Endothelial cell of umbilical vein (primary cell): ENCODE results near the gene RAD52. TPM values are rescaled to one million over a fixed set of nuclear protein-coding genes. Genes with fewer than 3 reads are reported as not detected.

Source experiments
- BruUV-seq: library from RNA; stranded (reverse); fragments of 400-500 nt; replicated peaks from 2 replicates; lab custom pipeline; 2021; lab: Mats Ljungman, UMichigan
- CTCF ChIA-PET: fragments of 300-600, 350-600 bp; sonication (Branson Sonifier 250); formaldehyde crosslinking; loops from one replicate; lab custom pipeline; 2021; ENCODE audit warnings: antibody characterized with exemption, inconsistent platforms; lab: Charles Lee
- POLR2A ChIA-PET: fragments of 300-600, 350-600 bp; sonication (Branson Sonifier 250); formaldehyde crosslinking; loops from one replicate; lab custom pipeline; 2021; ENCODE audit warnings: antibody characterized with exemption, inconsistent platforms; lab: Charles Lee
- DNase-seq: peaks from one replicate; pipeline ENCODE4 v3.0.0-alpha.2; 2011; ENCODE audit warnings: low read depth, low spot score
- FAIRE-seq: peaks from 2 replicates; lab custom pipeline; 2011; peaks lifted over from hg19 to GRCh38; lab: Jason Lieb, UNC
- H2AFZ ChIP-seq: 2 replicates; pipeline ENCODE4 v1.6.0; 2012; ENCODE audit warnings: low read depth, low read length, control low read depth, inconsistent platforms
- H3K27ac ChIP-seq: 2 replicates; pipeline ENCODE4 v1.5.1; 2011; ENCODE audit warnings: low read depth, mild to moderate bottlenecking, control low read depth, low read length, moderate library complexity; ENCODE audit not compliant: insufficient read depth
- H3K27me3 ChIP-seq, 2 experiments: 2 replicates each; pipeline versions ENCODE4 v1.6.0 to v1.6.1; 2011; ENCODE audit warnings: low read length in 2 of 2, mixed read lengths in 1 of 2; ENCODE audit not compliant: control insufficient read depth in 2 of 2, insufficient read depth in 2 of 2
- H3K36me3 ChIP-seq, 2 experiments: 2 replicates in 1 of 2; 3 replicates in 1 of 2; pipeline ENCODE4 v1.5.1; 2011; ENCODE audit warnings: low read length in 2 of 2, mild to moderate bottlenecking in 1 of 2, moderate library complexity in 1 of 2; ENCODE audit not compliant: control insufficient read depth in 2 of 2, insufficient read depth in 2 of 2; ENCODE audit errors: extremely low read depth in 1 of 2
- H3K4me1 ChIP-seq: 3 replicates; pipeline ENCODE4 v1.5.1; 2011; ENCODE audit warnings: mild to moderate bottlenecking, low read length; ENCODE audit not compliant: control insufficient read depth, insufficient read depth; ENCODE audit errors: extremely low read depth
- H3K4me2 ChIP-seq: 2 replicates; pipeline ENCODE4 v1.6.1; 2011; ENCODE audit warnings: low read length, control low read depth, mixed read lengths; ENCODE audit not compliant: insufficient read depth
- H3K4me3 ChIP-seq, 3 experiments: fragments of 200-600 bp in 1 of 3; sonication (generic), shearing (Covaris generic) in 1 of 3; replicated peaks in 1 of 3; 2 replicates each; pipeline ENCODE4 v1.5.1; 2011 to 2016; ENCODE audit warnings: control low read depth in 3 of 3, low read length in 3 of 3, mild to moderate bottlenecking in 2 of 3, inconsistent platforms in 1 of 3, low read depth in 1 of 3, moderate library complexity in 1 of 3; ENCODE audit not compliant: insufficient read depth in 1 of 3
- H3K79me2 ChIP-seq: 2 replicates; pipeline ENCODE4 v1.6.0; 2012; ENCODE audit warnings: low read length, inconsistent platforms; ENCODE audit not compliant: control insufficient read depth, insufficient read depth
- H3K9ac ChIP-seq: replicated peaks from 2 replicates; pipeline ENCODE3; 2011; ENCODE audit warnings: low read length, control low read depth; ENCODE audit not compliant: insufficient read depth; ENCODE audit errors: extremely low read depth
- H3K9me1 ChIP-seq: replicated peaks from 3 replicates; pipeline ENCODE4 v1.6.0; 2011; ENCODE audit warnings: mild to moderate bottlenecking, low read length; ENCODE audit not compliant: control insufficient read depth, insufficient read depth; ENCODE audit errors: extremely low read depth
- H3K9me3 ChIP-seq: replicated peaks from 2 replicates; pipeline ENCODE4 v1.5.1; 2012; ENCODE audit warnings: low read length, inconsistent platforms; ENCODE audit not compliant: control insufficient read depth, insufficient read depth
- H4K20me1 ChIP-seq: replicated peaks from 2 replicates; pipeline ENCODE3; 2011; ENCODE audit warnings: mild to moderate bottlenecking, low read length; ENCODE audit not compliant: control insufficient read depth, insufficient read depth; ENCODE audit errors: extremely low read depth
- CTCF ChIP-seq, 2 donors: IDR thresholded peaks; 1 replicate in 1 of 2; 2 replicates in 1 of 2; pipeline ENCODE4 v1.5.1; 2011; ENCODE audit warnings: low read length in 2 of 2, mild to moderate bottlenecking in 2 of 2, moderate library complexity in 2 of 2, control low read depth in 1 of 2, inconsistent platforms in 1 of 2, low read depth in 1 of 2; ENCODE audit not compliant: insufficient read depth in 1 of 2; ENCODE audit errors: extremely low read depth in 1 of 2
- EZH2 ChIP-seq: IDR thresholded peaks from 2 replicates; pipeline ENCODE4 v1.6.1; 2012; ENCODE audit warnings: borderline replicate concordance, low read depth, mild to moderate bottlenecking, moderate library complexity, low read length, inconsistent platforms; ENCODE audit not compliant: severe bottlenecking
- FOS ChIP-seq: IDR thresholded peaks from 2 replicates; pipeline ENCODE4 v1.6.1; 2011; ENCODE audit warnings: mild to moderate bottlenecking, low read length, moderate library complexity, borderline replicate concordance; ENCODE audit not compliant: insufficient read depth
- GATA2 ChIP-seq: IDR thresholded peaks from 2 replicates; pipeline ENCODE4 v1.7.0; 2011; ENCODE audit warnings: low read depth, mild to moderate bottlenecking, moderate library complexity, mixed read lengths, low read length; ENCODE audit not compliant: insufficient read length, insufficient read depth
- JUN ChIP-seq: IDR thresholded peaks from 2 replicates; pipeline ENCODE4 v1.6.1; 2011; ENCODE audit warnings: borderline replicate concordance, low read depth; ENCODE audit not compliant: insufficient read length, insufficient read depth
- MAX ChIP-seq: IDR thresholded peaks from 2 replicates; pipeline ENCODE4 v1.6.1; 2011; ENCODE audit not compliant: insufficient read depth, insufficient read length
- MYC ChIP-seq: IDR thresholded peaks from one replicate; pipeline ENCODE4 v1.6.1; 2011; ENCODE audit warnings: mild to moderate bottlenecking, low read depth, low read length
- POLR2A ChIP-seq: IDR thresholded peaks from 2 replicates; pipeline ENCODE4 v1.6.1; 2012; ENCODE audit warnings: low read depth, mild to moderate bottlenecking, control low read depth, low read length
- POLR2AphosphoS5 ChIP-seq: IDR thresholded peaks from 2 replicates; pipeline ENCODE4 v1.6.1; 2012; ENCODE audit warnings: low read depth, mild to moderate bottlenecking, control low read depth, low read length, moderate library complexity; ENCODE audit not compliant: insufficient read depth
- dilution Hi-C: fragments of 300-500 bp; cut with MboI; formaldehyde crosslinking; loops from one replicate; pipeline ENCODE4 v1.15.0; 2019; ENCODE audit warnings: low sequenced_read_pairs; ENCODE audit not compliant: extremely low pct_ligation_motif_present
- intact Hi-C: fragments of 100-400 bp; cut with micrococcal nuclease; formaldehyde crosslinking; loops from one replicate; pipeline ENCODE4 v1.10.0; 2022
- polyA plus RNA-seq, 4 experiments: library from polyadenylated mRNA; depleted of rRNA in 3 of 4; stranded (reverse) in 3 of 4; unstranded in 1 of 4; fragments of >200 nt; gene quantifications; 2 replicates each; pipeline versions ENCODE4 v1.2.1 to v1.2.3, GENCODE V29; 2011 to 2012; ENCODE audit warnings: missing spikeins in 1 of 4
- total RNA-seq: library from RNA; stranded (reverse); gene quantifications from 2 replicates; pipeline ENCODE4 v1.2.3, GENCODE V29; 2021

RAD52 gene
- total and polyA plus RNA-seq, 2 donors (not counting 3 experiments of a cell fraction or from before 2014, with no cell fraction given), result 9.4 to 16.1 TPM

GRCh38 chr12:943051-943450 lies 6.4 kb downstream of the RAD52 start:
- Histone ChIP-seq H3K36me3 (no peaks in the 10 kb centered on the region), H3K4me2 (no peak overlapping the region), H3K27ac (no peak overlapping the region), H3K79me2 (peaks cover 20% of the 10 kb centered on the region), H3K9me3 (no peaks in the 10 kb centered on the region), H2AFZ (no peak overlapping the region), H3K9ac (no peak overlapping the region), H3K4me3 (no peak overlapping the region), H3K4me1 (peaks cover 2% of the 10 kb centered on the region), H4K20me1 (no peaks in the 10 kb centered on the region), H3K27me3 (no peaks in the 10 kb centered on the region), H3K9me1 (no peaks in the 10 kb centered on the region)
- TF ChIP-seq POLR2A, result no peak
- TF ChIP-seq EZH2, result no peak
- TF ChIP-seq MAX, result no peak
- TF ChIP-seq CTCF (IDR thresholded peaks at IDR 0.05; ENCODE audit: extremely low read depth in 1 of 2, insufficient read depth in 1 of 2, low read depth in 1 of 2, low read length in 2 of 2), result no peak
- TF ChIP-seq GATA2, result no peak
- TF ChIP-seq FOS, result no peak
- no peak for TF ChIP-seq MYC
- TF ChIP-seq JUN, result no peak
- TF ChIP-seq POLR2AphosphoS5, result no peak
- no peak for FAIRE-seq
- BruUV-seq, result no TSS peak
- dilution Hi-C loops (no loop called here), intact Hi-C loops (no loop called here)
- no peak for DNase-seq
- ChIA-PET CTCF (interaction anchor here (4.0 kb wide), 1 partner anchor 150 kb away, joined by 19 read pairs; no protein-coding TSS in a partner anchor), POLR2A (no interaction called here)
